ENCODE measurements around the gene PPT1. TPM values are rescaled to one million over a fixed set of nuclear protein-coding genes. Genes with fewer than 3 reads are reported as not detected.
A peak's percentile ranks its signal among the peaks of the same experiment; 100 is the strongest.

PPT1 gene
- total and polyA plus RNA-seq, 8 donors = 3.5 to 79.9 (median 33.3) TPM

- peak in 5 of 7 experiments; percentile 28 to 61 (median 57) for TF ChIP-seq CTCF (IDR thresholded peaks at IDR 0.05)
- TF ChIP-seq EP300 (IDR thresholded peaks at IDR 0.05) = no peak
- no peak for TF ChIP-seq POLR2A (IDR thresholded peaks at IDR 0.05)
- TF ChIP-seq POLR2AphosphoS5 (IDR thresholded peaks at IDR 0.05) = peak in 1 of 3 donors; percentile 65
- Histone ChIP-seq H3K27ac (no peak overlapping the region), H3K9me3 (no peaks in the 10 kb centered on the region), H3K27me3 (no peaks in the 10 kb centered on the region), H3K4me1 (peaks cover 13 to 39% (median 21%) of the 10 kb centered on the region in 4 donors), H3K4me3 (no peak overlapping the region), H3K36me3 (no peaks in the 10 kb centered on the region)
- intact Hi-C loops (cut with DNase I; ENCODE audit: low total_unique reads) = no loop called here
- WGBS, 5 donors = 33 to 41% (median 36%) methylated on average over 4 of the region's 4 CpGs
- peak; percentile 66 to 82 for DNase-seq
Measured at GRCh38 chr1:40032240-40032891, 64.7 kb downstream of the PPT1 start.

GRCh38 chr1:40030528-40031135 lies 66.4 kb downstream of the PPT1 start:
- WGBS, 5 donors = 19 to 37% (median 30%) methylated on average over 3 of the region's 3 CpGs
- TF ChIP-seq CTCF (IDR thresholded peaks at IDR 0.05) = no peak
- no peak for TF ChIP-seq POLR2A (IDR thresholded peaks at IDR 0.05)
- no peak for TF ChIP-seq EP300 (IDR thresholded peaks at IDR 0.05)
- TF ChIP-seq POLR2AphosphoS5 (IDR thresholded peaks at IDR 0.05) = no peak
- H3K4me3 ChIP-seq = no peak overlapping the region

GRCh38 chr1:40029608-40030007 lies 67.4 kb downstream of the PPT1 start:
- Histone ChIP-seq H3K9me3 (peaks cover 0 to 6% (median 0%) of the 10 kb centered on the region in 4 donors), H3K27ac (no peak overlapping the region), H3K36me3 (no peaks in the 10 kb centered on the region), H3K4me3 (no peak overlapping the region), H3K27me3 (no peaks in the 10 kb centered on the region), H3K4me1 (peaks cover 0 to 13% (median 9%) of the 10 kb centered on the region in 4 donors)
- peak in 1 of 2 donors; percentile 34 for DNase-seq
- WGBS, 5 donors = 57 to 71% (median 69%) methylated on average over 3 of the region's 3 CpGs
- TF ChIP-seq CTCF (IDR thresholded peaks at IDR 0.05) = no peak
- no peak for TF ChIP-seq POLR2A (IDR thresholded peaks at IDR 0.05)
- no peak for TF ChIP-seq POLR2AphosphoS5 (IDR thresholded peaks at IDR 0.05)
- no peak for TF ChIP-seq EP300 (IDR thresholded peaks at IDR 0.05)
- intact Hi-C loops (cut with DNase I; ENCODE audit: low total_unique reads) = loop anchor here (10.0 kb wide), 1 partner anchor 105 kb away; no protein-coding TSS in a partner anchor

More at GRCh38 chr1:40030528-40031135, 66.4 kb downstream of the PPT1 start:
- H3K4me1 ChIP-seq = peaks cover 0 to 23% (median 9%) of the 10 kb centered on the region in 4 donors
- intact Hi-C loops (cut with DNase I; ENCODE audit: low total_unique reads) = no loop called here
- H3K27ac ChIP-seq = no peak overlapping the region
- H3K36me3 ChIP-seq = no peaks in the 10 kb centered on the region
- H3K27me3 ChIP-seq = no peaks in the 10 kb centered on the region
- H3K9me3 ChIP-seq = peaks cover 0 to 6% (median 0%) of the 10 kb centered on the region in 4 donors
- peak in 1 of 2 donors; percentile 50 for DNase-seq

GRCh38 chr1:40027647-40028046 lies 69.4 kb downstream of the PPT1 start:
- Histone ChIP-seq H3K27ac (no peak overlapping the region), H3K36me3 (no peaks in the 10 kb centered on the region), H3K4me3 (no peak overlapping the region), H3K9me3 (peaks cover 0 to 6% (median 5%) of the 10 kb centered on the region in 4 donors), H3K27me3 (no peaks in the 10 kb centered on the region), H3K4me1 (peaks cover 0 to 12% (median 5%) of the 10 kb centered on the region in 4 donors)
- TF ChIP-seq CTCF (IDR thresholded peaks at IDR 0.05) = no peak
- TF ChIP-seq EP300 (IDR thresholded peaks at IDR 0.05) = no peak
- TF ChIP-seq POLR2A (IDR thresholded peaks at IDR 0.05) = no peak
- TF ChIP-seq POLR2AphosphoS5 (IDR thresholded peaks at IDR 0.05) = no peak
- no peak for DNase-seq
- intact Hi-C loops (cut with DNase I; ENCODE audit: low total_unique reads) = loop anchor here (10.0 kb wide), 1 partner anchor 103 kb away; no protein-coding TSS in a partner anchor

Measured in stomach (tissue), 9 donors.